Occipital lobe (tissue), 2 donors: ENCODE measurements around the gene TCAF2. TPM values are rescaled to one million over a fixed set of nuclear protein-coding genes. Genes with fewer than 3 reads are reported as not detected.
"Not testable (repeated sequence)": the region's sequence is repeated elsewhere in the genome, so short reads cannot be mapped to it uniquely, and the experiment has no call there.

ENCODE experiments used
- DNase-seq: peaks from one replicate; lab custom pipeline; 2025; lab: John Stamatoyannopoulos, UW
- total RNA-seq: library from RNA; depleted of rRNA; stranded (reverse); fragments of >200 nt; gene quantifications from one replicate; pipeline ENCODE4 v1.2.3, GENCODE V29; 2014

TCAF2 gene
- 0.78 TPM for total RNA-seq

GRCh38 chr7:143620646-143621045, at the start of gene TCAF2:
Gene TCAF2 (plus strand): TSS chr7:143620974.
- DNase-seq: not testable (repeated sequence)

- DNase-seq: not testable (repeated sequence)
Measured at GRCh38 chr7:143571501-143571900, 49.3 kb upstream of the TCAF2 start, which contains the start of gene CTAGE15. Gene CTAGE15 (plus strand): TSS chr7:143571801. CDS start chr7:143571818, 17 bp downstream.

GRCh38 chr7:143588183-143588582, 32.6 kb upstream of the TCAF2 start:
- DNase-seq: not testable (repeated sequence)

GRCh38 chr7:143589897-143590296, 30.9 kb upstream of the TCAF2 start:
- DNase-seq: not testable (repeated sequence)

GRCh38 chr7:143598086-143598485, 22.7 kb upstream of the TCAF2 start:
- DNase-seq: not testable (repeated sequence)

- DNase-seq: not testable (repeated sequence)
Measured at GRCh38 chr7:143603549-143603948, 17.2 kb upstream of the TCAF2 start.

GRCh38 chr7:143606088-143606487, 14.7 kb upstream of the TCAF2 start:
- DNase-seq: not testable (repeated sequence)

- not testable (repeated sequence) for DNase-seq
Measured at GRCh38 chr7:143615545-143615944, 5.2 kb upstream of the TCAF2 start.

- DNase-seq: not testable (repeated sequence)
Measured at GRCh38 chr7:143617204-143617603, 3.6 kb upstream of the TCAF2 start.

- DNase-seq: not testable (repeated sequence)
Measured at GRCh38 chr7:143620058-143620457, 716 bp upstream of the TCAF2 start.

- not testable (repeated sequence) for DNase-seq
Measured at GRCh38 chr7:143621175-143621574, 401 bp downstream of the TCAF2 start.

GRCh38 chr7:143622130-143622529, 1.4 kb downstream of the TCAF2 start:
- DNase-seq: not testable (repeated sequence)

- DNase-seq: not testable (repeated sequence)
Measured at GRCh38 chr7:143630653-143631052, 9.9 kb downstream of the TCAF2 start.

GRCh38 chr7:143632506-143632905, 11.7 kb downstream of the TCAF2 start:
- not testable (repeated sequence) for DNase-seq

GRCh38 chr7:143633013-143633618, 12.3 kb downstream of the TCAF2 start:
- not testable (repeated sequence) for DNase-seq

- not testable (repeated sequence) for DNase-seq
Measured at GRCh38 chr7:143635364-143636240, 14.8 kb downstream of the TCAF2 start.

- DNase-seq: not testable (repeated sequence)
Measured at GRCh38 chr7:143639372-143639771, 18.6 kb downstream of the TCAF2 start.

- DNase-seq: not testable (repeated sequence)
Measured at GRCh38 chr7:143640528-143641189, 19.9 kb downstream of the TCAF2 start.

- DNase-seq: not testable (repeated sequence)
Measured at GRCh38 chr7:143646598-143646997, 25.8 kb downstream of the TCAF2 start.

GRCh38 chr7:143649902-143650301, 29.1 kb downstream of the TCAF2 start:
- DNase-seq: not testable (repeated sequence)

GRCh38 chr7:143650447-143650846, 29.7 kb downstream of the TCAF2 start:
- not testable (repeated sequence) for DNase-seq
